ENCODE measurements around the gene LRMDA. TPM values are rescaled to one million over a fixed set of nuclear protein-coding genes. Genes with fewer than 3 reads are reported as not detected.

Gene LRMDA
- total RNA-seq, 1 donor from 2014 or later = 18.7 TPM

DNA sequence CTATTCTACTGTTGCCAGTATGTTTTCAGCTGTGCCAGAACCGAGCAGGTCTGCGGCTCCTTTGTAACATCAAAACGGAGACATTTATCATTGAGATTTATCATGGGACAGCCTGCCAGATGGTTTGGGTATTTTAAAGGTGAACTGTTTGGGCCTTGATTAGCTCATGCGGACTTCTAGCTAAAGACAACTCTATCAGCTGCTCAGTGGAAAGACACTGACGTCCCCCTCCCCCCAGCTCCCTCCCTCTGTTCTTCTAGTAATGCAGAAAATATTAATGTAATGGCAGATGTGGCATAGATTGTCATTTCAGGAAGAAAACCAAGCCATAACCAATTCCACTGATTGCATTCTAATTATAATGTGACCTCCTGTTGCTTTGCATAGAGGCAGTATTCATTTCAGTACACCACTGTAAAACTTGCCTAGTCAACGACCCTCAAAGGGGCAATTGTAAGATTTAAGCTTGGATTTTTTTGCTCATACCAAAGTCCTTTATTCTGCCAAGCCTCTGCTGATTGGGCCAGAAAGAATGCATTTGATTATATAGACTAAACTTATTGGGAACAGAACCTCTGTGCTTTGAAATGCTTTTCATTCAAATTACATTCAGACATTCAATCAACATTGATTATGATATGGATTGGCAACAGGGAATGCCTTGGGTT is 966.8 kb downstream of the LRMDA start:
- H3K27me3 ChIP-seq (ENCODE audit: control insufficient read depth, insufficient read depth, low read length) = no peaks in the 10 kb centered on the region
- no peak for DNase-seq (ENCODE audit: low read depth)
- H3K4me3 ChIP-seq (ENCODE audit: low read depth, low read length) = no peak overlapping the region
- TF ChIP-seq, protein P1, sequence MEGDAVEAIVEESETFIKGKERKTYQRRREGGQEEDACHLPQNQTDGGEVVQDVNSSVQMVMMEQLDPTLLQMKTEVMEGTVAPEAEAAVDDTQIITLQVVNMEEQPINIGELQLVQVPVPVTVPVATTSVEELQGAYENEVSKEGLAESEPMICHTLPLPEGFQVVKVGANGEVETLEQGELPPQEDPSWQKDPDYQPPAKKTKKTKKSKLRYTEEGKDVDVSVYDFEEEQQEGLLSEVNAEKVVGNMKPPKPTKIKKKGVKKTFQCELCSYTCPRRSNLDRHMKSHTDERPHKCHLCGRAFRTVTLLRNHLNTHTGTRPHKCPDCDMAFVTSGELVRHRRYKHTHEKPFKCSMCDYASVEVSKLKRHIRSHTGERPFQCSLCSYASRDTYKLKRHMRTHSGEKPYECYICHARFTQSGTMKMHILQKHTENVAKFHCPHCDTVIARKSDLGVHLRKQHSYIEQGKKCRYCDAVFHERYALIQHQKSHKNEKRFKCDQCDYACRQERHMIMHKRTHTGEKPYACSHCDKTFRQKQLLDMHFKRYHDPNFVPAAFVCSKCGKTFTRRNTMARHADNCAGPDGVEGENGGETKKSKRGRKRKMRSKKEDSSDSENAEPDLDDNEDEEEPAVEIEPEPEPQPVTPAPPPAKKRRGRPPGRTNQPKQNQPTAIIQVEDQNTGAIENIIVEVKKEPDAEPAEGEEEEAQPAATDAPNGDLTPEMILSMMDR (IDR thresholded peaks at IDR 0.05; ENCODE audit: insufficient read depth, low read length, poor library complexity, severe bottlenecking) = no peak
- H3K36me3 ChIP-seq (ENCODE audit: control insufficient read depth, insufficient read depth, low read length) = no peaks in the 10 kb centered on the region

DNA sequence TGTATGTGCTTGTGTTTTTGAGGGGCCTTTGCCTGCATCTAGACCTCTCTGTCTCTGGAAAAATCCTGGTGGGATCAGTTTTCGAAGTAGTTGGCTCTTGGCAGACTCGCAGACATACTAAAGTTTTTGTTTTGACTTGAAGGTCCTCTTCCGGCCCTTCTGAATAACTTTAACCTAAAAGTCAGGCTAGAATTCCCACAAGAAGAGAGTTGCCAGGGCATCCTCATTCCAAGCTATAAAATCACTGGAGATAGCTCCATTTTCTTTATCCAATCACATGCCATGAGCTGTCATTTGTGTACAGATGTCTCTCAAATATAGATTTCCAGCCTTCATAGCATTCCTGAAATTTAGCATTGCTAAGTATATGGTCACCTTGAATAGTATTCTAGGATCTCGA is 967.8 kb downstream of the LRMDA start:
- DNase-seq (ENCODE audit: low read depth) = no peak
- no peaks in the 10 kb centered on the region for H3K27me3 ChIP-seq (ENCODE audit: control insufficient read depth, insufficient read depth, low read length)
- H3K4me3 ChIP-seq (ENCODE audit: low read depth, low read length) = no peak overlapping the region
- TF ChIP-seq, protein P1 (IDR thresholded peaks at IDR 0.05; ENCODE audit: insufficient read depth, low read length, poor library complexity, severe bottlenecking) = no peak
- H3K36me3 ChIP-seq (ENCODE audit: control insufficient read depth, insufficient read depth, low read length) = no peaks in the 10 kb centered on the region

DNA sequence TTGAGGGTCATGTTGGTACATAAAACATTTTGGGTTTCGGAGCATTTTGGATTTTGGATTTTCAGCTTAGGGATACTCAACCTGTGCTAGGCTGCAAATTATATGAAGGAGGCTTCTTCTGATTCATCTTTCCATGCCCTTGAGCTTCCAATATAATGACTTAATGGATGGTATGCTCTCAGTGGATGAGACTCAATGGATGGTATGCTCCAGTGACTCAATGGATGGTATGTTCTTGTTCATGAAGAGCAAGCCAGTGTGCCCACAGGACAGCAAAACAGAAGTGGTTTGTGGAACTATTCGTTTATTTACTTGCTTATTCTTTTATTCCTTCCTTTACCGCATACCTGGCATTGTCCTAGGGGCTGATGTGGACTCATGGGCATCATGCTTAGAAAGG is 969.6 kb downstream of the LRMDA start:
- Histone ChIP-seq H3K4me3 (ENCODE audit: low read depth, low read length) (no peak overlapping the region), H3K36me3 (ENCODE audit: control insufficient read depth, insufficient read depth, low read length) (no peaks in the 10 kb centered on the region), H3K27me3 (ENCODE audit: control insufficient read depth, insufficient read depth, low read length) (no peaks in the 10 kb centered on the region)
- no peak for DNase-seq (ENCODE audit: low read depth)
- TF ChIP-seq, protein P1 (IDR thresholded peaks at IDR 0.05; ENCODE audit: insufficient read depth, low read length, poor library complexity, severe bottlenecking) = no peak

DNA sequence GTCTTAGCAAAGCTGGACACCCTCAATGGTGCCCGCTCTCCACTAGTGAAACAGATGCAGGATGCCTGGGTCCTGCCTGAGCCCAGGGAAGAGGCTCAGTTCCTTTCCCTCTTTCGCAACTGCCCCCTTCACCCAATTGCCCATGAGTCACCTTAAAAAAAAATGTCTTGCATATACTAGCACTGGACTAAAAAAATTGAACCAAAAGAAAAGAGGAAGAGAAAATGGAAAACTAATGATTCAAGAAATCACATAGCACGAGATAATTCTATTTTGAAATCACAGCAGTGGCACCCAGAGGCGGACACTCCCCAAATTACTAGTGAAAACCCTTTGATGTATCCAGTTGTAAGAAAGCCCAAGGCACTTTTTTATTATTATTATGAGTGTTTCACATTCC is 972.5 kb downstream of the LRMDA start:
- H3K4me3 ChIP-seq (ENCODE audit: low read depth, low read length) = no peak overlapping the region
- TF ChIP-seq, protein P1 (IDR thresholded peaks at IDR 0.05; ENCODE audit: insufficient read depth, low read length, poor library complexity, severe bottlenecking) = no peak
- no peak for DNase-seq (ENCODE audit: low read depth)
- no peaks in the 10 kb centered on the region for H3K36me3 ChIP-seq (ENCODE audit: control insufficient read depth, insufficient read depth, low read length)
- H3K27me3 ChIP-seq (ENCODE audit: control insufficient read depth, insufficient read depth, low read length) = no peaks in the 10 kb centered on the region

DNA sequence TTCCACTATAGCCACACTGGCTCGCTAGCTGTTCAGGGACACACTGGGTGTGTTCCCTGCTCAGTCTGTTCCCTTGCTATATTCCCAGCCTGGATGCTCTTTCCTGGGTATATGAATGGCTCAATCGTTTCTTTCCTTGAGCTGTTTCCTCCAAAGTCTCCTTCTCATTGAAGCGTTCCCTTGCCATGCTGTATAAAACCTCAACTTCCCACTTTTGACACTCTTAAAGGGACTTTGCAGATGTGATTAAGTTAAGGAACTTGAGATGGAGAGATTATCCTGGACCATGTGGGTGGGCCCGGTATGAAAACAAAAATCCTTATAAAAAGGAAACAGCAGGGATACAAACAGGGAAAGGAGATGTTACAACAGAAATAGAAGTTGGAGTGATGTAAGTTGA is 973.1 kb downstream of the LRMDA start:
- H3K36me3 ChIP-seq (ENCODE audit: control insufficient read depth, insufficient read depth, low read length) = no peaks in the 10 kb centered on the region
- TF ChIP-seq, protein P1 (IDR thresholded peaks at IDR 0.05; ENCODE audit: insufficient read depth, low read length, poor library complexity, severe bottlenecking) = no peak
- no peak for DNase-seq (ENCODE audit: low read depth)
- H3K27me3 ChIP-seq (ENCODE audit: control insufficient read depth, insufficient read depth, low read length) = no peaks in the 10 kb centered on the region
- H3K4me3 ChIP-seq (ENCODE audit: low read depth, low read length) = no peak overlapping the region

DNA sequence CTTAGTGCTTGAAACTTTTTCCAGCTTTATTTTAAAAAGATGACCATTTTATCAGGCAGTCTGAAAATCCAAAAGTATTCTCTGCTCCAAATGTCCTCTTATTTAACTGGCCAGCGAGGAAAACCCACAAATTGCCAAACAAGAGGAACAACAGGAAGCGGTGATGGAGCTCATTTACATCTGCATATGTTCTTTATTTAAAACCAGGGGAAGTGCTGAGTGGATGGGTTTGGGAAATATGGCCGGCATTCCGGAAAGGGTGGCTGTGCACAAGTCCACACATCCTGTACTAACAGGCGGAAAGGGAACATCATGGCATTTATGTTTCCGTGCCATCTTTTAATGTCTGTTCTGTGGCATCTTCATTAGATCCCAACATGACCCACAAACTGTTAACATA is 974.5 kb downstream of the LRMDA start:
- Histone ChIP-seq H3K4me3 (ENCODE audit: low read depth, low read length) (no peak overlapping the region), H3K36me3 (ENCODE audit: control insufficient read depth, insufficient read depth, low read length) (no peaks in the 10 kb centered on the region), H3K27me3 (ENCODE audit: control insufficient read depth, insufficient read depth, low read length) (no peaks in the 10 kb centered on the region)
- TF ChIP-seq, protein P1 (IDR thresholded peaks at IDR 0.05; ENCODE audit: insufficient read depth, low read length, poor library complexity, severe bottlenecking) = no peak
- no peak for DNase-seq (ENCODE audit: low read depth)
